Activated CD4-positive, alpha-beta T cell treated with anti-CD3 and anti-CD28 coated beads for 36 hours (primary cell): ENCODE results near the gene NCAPD3. TPM values are rescaled to one million over a fixed set of nuclear protein-coding genes. Genes with fewer than 3 reads are reported as not detected.

Experiments used
- ATAC-seq: fragments of 200-7000 bp; cut with Tn5 transposase; one replicate; pipeline ENCODE4 v1.10.0; 2021; ENCODE audit warnings: mild to moderate bottlenecking, moderate library complexity
- CTCF ChIA-PET: fragments of 350-600 bp; sonication (Branson Sonifier 250); formaldehyde crosslinking; loops from one replicate; lab custom pipeline; 2021; ENCODE audit warnings: antibody characterized with exemption; lab: Charles Lee
- POLR2A ChIA-PET: fragments of 350-600 bp; sonication (Branson Sonifier 250); formaldehyde crosslinking; loops from one replicate; lab custom pipeline; 2021; ENCODE audit warnings: antibody characterized with exemption, inconsistent platforms; lab: Charles Lee
- DNase-seq: peaks from one replicate; pipeline ENCODE4 v3.0.0-alpha.2; 2020
- H3K27ac Mint-ChIP-seq: one replicate; pipeline ENCODE4 v1.8.0; 2021; ENCODE audit warnings: mixed read lengths
- H3K27me3 Mint-ChIP-seq: one replicate; pipeline ENCODE4 v1.8.0; 2021; ENCODE audit warnings: mixed read lengths
- H3K36me3 Mint-ChIP-seq: one replicate; pipeline ENCODE4 v1.8.0; 2021; ENCODE audit warnings: low read depth, mixed read lengths
- H3K4me1 Mint-ChIP-seq: one replicate; pipeline ENCODE4 v1.8.0; 2021; ENCODE audit warnings: mixed read lengths
- H3K4me3 Mint-ChIP-seq: one replicate; pipeline ENCODE4 v1.8.0; 2021; ENCODE audit warnings: mild to moderate bottlenecking, moderate library complexity, mixed read lengths
- H3K9me3 Mint-ChIP-seq: one replicate; pipeline ENCODE4 v1.8.0; 2021; ENCODE audit warnings: low read depth, mixed read lengths
- intact Hi-C, 2 experiments: fragments of 100-400 bp; cut with DNase I in 1 of 2; cut with micrococcal nuclease in 1 of 2; formaldehyde crosslinking; loops; one replicate each; pipeline versions ENCODE4 v1.14.2 to v1.15.1; 2022 to 2024; cut with DNase I, micrococcal nuclease
- total RNA-seq, 2 experiments: library from RNA; stranded (reverse); gene quantifications; one replicate each; pipeline ENCODE4 v1.2.3, GENCODE V29; 2021

Gene NCAPD3
- total RNA-seq, 2 experiments from 2014 or later: 78.9 to 92.1 TPM

- H3K36me3 Mint-ChIP-seq: peaks cover 16% of the 10 kb centered on the region
- intact Hi-C loops: loop anchor here (1.0 to 5.0 kb wide), 6 partner anchors 23 to 307 kb away; partner anchors contain the start of genes GLB1L2 (in 2 of the 2) and VPS26B (in 2 of the 2)
- ATAC-seq: peak; percentile 18
- peak overlapping the region; percentile 90 for H3K4me3 Mint-ChIP-seq
- H3K27me3 Mint-ChIP-seq: no peaks in the 10 kb centered on the region
- CTCF ChIA-PET: interaction anchor here (0.7 to 3.8 kb wide), 6 partner anchors 8 to 28 kb away, joined by 3 to 33 read pairs (median 4); partner anchors contain the start of genes GLB1L3 and VPS26B
- peaks cover 38% of the 10 kb centered on the region for H3K4me1 Mint-ChIP-seq
- DNase-seq: peak; percentile 54
- H3K9me3 Mint-ChIP-seq: no peaks in the 10 kb centered on the region
- H3K27ac Mint-ChIP-seq: peak overlapping the region; percentile 68
- POLR2A ChIA-PET: interaction anchor here (1.0 to 2.5 kb wide), 3 partner anchors 10 to 28 kb away, joined by 3 to 14 read pairs (median 5); partner anchors contain the start of genes NCAPD3 and VPS26B
Measured at GRCh38 chr11:134252346-134253187, 28.8 kb upstream of the NCAPD3 start.

- Mint-ChIP-seq H3K27ac (no peak overlapping the region), H3K9me3 (no peaks in the 10 kb centered on the region)
- POLR2A ChIA-PET: interaction anchor here (0.9 to 1.0 kb wide), 2 partner anchors 25 to 26 kb away, joined by 3 read pairs; partner anchors contain the start of genes GLB1L3, NCAPD3 and VPS26B
Measured at GRCh38 chr11:134250675-134251074, 26.9 kb upstream of the NCAPD3 start.

GRCh38 chr11:134250246-134250645 lies 26.5 kb upstream of the NCAPD3 start:
- POLR2A ChIA-PET: no interaction called here
- H3K9me3 Mint-ChIP-seq: no peaks in the 10 kb centered on the region
- H3K27me3 Mint-ChIP-seq: no peaks in the 10 kb centered on the region
- H3K4me3 Mint-ChIP-seq: no peak overlapping the region
- ATAC-seq (no peak), DNase-seq (no peak)
- CTCF ChIA-PET: interaction anchor here (1.2 to 1.7 kb wide), 4 partner anchors 9 to 43 kb away, joined by 3 to 9 read pairs (median 4); partner anchors contain the start of gene GLB1L3
- peaks cover 17% of the 10 kb centered on the region for H3K36me3 Mint-ChIP-seq
- H3K4me1 Mint-ChIP-seq: peaks cover 34% of the 10 kb centered on the region
- H3K27ac Mint-ChIP-seq: no peak overlapping the region
- intact Hi-C loops: loop anchor here (5.0 kb wide), 2 partner anchors 43 to 82 kb away; partner anchors contain the start of gene GLB1L2 (in 1 of the 2)

More at GRCh38 chr11:134250675-134251074, 26.9 kb upstream of the NCAPD3 start:
- Mint-ChIP-seq H3K36me3 (peaks cover 17% of the 10 kb centered on the region), H3K4me3 (no peak overlapping the region), H3K27me3 (no peaks in the 10 kb centered on the region), H3K4me1 (peaks cover 38% of the 10 kb centered on the region)
- ATAC-seq (no peak), DNase-seq (no peak)
- CTCF ChIA-PET: interaction anchor here (0.6 to 2.4 kb wide), 7 partner anchors 9 to 299 kb away, joined by 3 to 14 read pairs (median 3); partner anchors contain the start of gene GLB1L3
- intact Hi-C loops: loop anchor here (5.0 kb wide), 2 partner anchors 43 to 82 kb away; partner anchors contain the start of gene GLB1L2 (in 1 of the 2)

GRCh38 chr11:134248910-134249480 lies 25.2 kb upstream of the NCAPD3 start:
- Mint-ChIP-seq H3K27me3 (no peaks in the 10 kb centered on the region), H3K4me1 (peaks cover 24% of the 10 kb centered on the region), H3K27ac (peak overlapping the region; percentile 51), H3K9me3 (no peaks in the 10 kb centered on the region), H3K4me3 (no peak overlapping the region), H3K36me3 (peaks cover 17% of the 10 kb centered on the region)
- DNase-seq (peak; percentile 45), ATAC-seq (peak; percentile 14)
- ChIA-PET POLR2A (interaction anchor here (0.6 to 1.2 kb wide), 5 partner anchors 15 to 41 kb away, joined by 3 to 7 read pairs (median 3); partner anchors contain the start of genes GLB1L3, NCAPD3 and VPS26B), CTCF (interaction anchor here (0.7 to 2.2 kb wide), 4 partner anchors 20 to 554 kb away, joined by 3 to 9 read pairs (median 4); no protein-coding TSS in a partner anchor)
- intact Hi-C loops: no loop called here

DNA sequence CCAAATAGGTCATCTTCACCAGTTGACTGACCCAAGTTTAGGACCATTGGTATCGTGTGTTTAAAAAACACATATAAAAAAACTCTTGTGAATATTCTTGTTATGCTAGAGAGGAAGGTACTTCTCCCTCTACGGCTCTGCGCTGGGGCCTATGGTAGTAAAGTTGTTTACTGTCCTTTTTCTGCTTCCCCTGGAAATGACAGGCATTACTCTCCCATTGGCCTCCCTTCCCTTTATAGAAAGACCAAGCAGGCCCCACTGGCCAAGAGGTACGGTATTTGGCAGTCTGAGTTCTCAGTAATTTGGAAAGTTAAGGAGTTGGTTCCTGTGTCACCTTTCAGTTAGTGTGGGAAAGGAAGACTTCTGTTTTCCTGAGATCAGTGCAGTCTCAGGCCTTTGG lies 22.9 kb upstream of the NCAPD3 start:
- Mint-ChIP-seq H3K27ac (peak overlapping the region; percentile 52), H3K36me3 (peaks cover 18% of the 10 kb centered on the region), H3K27me3 (no peaks in the 10 kb centered on the region), H3K4me3 (no peak overlapping the region), H3K9me3 (no peaks in the 10 kb centered on the region), H3K4me1 (peaks cover 14% of the 10 kb centered on the region)
- intact Hi-C loops: no loop called here
- CTCF ChIA-PET: no interaction called here
- ATAC-seq (no peak), DNase-seq (no peak)
- POLR2A ChIA-PET: no interaction called here

GRCh38 chr11:134246100-134246499 lies 22.3 kb upstream of the NCAPD3 start:
- H3K27me3 Mint-ChIP-seq: no peaks in the 10 kb centered on the region
- CTCF ChIA-PET: interaction anchor here (0.7 kb wide), 1 partner anchor 302 kb away, joined by 4 read pairs; no protein-coding TSS in a partner anchor
- H3K9me3 Mint-ChIP-seq: no peaks in the 10 kb centered on the region
- H3K4me1 Mint-ChIP-seq: peaks cover 12% of the 10 kb centered on the region
- no peak overlapping the region for H3K27ac Mint-ChIP-seq
- intact Hi-C loops: no loop called here
- H3K36me3 Mint-ChIP-seq: peaks cover 17% of the 10 kb centered on the region
- ATAC-seq: no peak
- no peak overlapping the region for H3K4me3 Mint-ChIP-seq
- DNase-seq: no peak
- POLR2A ChIA-PET: no interaction called here

DNA sequence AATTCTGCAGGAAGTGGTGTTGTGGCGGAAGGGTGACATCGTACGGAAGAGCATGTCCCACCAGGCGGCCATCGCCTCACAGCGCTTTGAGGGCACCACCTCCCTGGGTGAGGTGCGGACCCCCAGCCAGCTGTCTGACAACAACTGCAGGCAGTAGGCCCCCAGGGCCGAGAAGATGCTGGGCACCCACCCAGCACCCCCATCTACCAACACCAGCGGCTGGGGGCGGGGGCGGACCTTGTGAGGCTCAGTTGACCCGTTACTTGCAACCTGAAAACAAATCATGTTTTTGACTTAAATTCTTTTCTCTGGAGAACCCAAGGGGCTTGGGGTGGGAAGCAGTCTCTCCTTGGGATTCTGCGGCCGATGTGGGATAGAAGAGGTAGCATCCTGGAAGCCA lies 21.7 kb upstream of the NCAPD3 start:
- Mint-ChIP-seq H3K27me3 (no peaks in the 10 kb centered on the region), H3K4me1 (peaks cover 12% of the 10 kb centered on the region), H3K36me3 (peaks cover 15% of the 10 kb centered on the region), H3K9me3 (no peaks in the 10 kb centered on the region), H3K27ac (no peak overlapping the region), H3K4me3 (no peak overlapping the region)
- DNase-seq (no peak), ATAC-seq (no peak)
- CTCF ChIA-PET: interaction anchor here (0.7 to 2.2 kb wide), 7 partner anchors 8 to 301 kb away, joined by 3 to 8 read pairs (median 4); partner anchors contain the start of genes ACAD8 and THYN1
- intact Hi-C loops: no loop called here
- POLR2A ChIA-PET: no interaction called here

GRCh38 chr11:134244593-134244992 lies 20.8 kb upstream of the NCAPD3 start:
- CTCF ChIA-PET: interaction anchor here (0.8 to 2.2 kb wide), 10 partner anchors 9 to 76 kb away, joined by 3 to 8 read pairs (median 4); partner anchors contain the start of genes ACAD8 and THYN1
- intact Hi-C loops: no loop called here
- Mint-ChIP-seq H3K27me3 (no peaks in the 10 kb centered on the region), H3K36me3 (peaks cover 15% of the 10 kb centered on the region), H3K27ac (no peak overlapping the region), H3K9me3 (no peaks in the 10 kb centered on the region), H3K4me3 (no peak overlapping the region), H3K4me1 (peaks cover 12% of the 10 kb centered on the region)
- ATAC-seq (peak; percentile 46), DNase-seq (peak; percentile 32)
- POLR2A ChIA-PET: interaction anchor here (1.2 kb wide), 1 partner anchor 20 kb away, joined by 3 read pairs; the partner anchor contains the start of gene VPS26B

GRCh38 chr11:134243913-134244312 lies 20.1 kb upstream of the NCAPD3 start:
- ChIA-PET POLR2A (interaction anchor here (1.2 kb wide), 1 partner anchor 19 kb away, joined by 3 read pairs; the partner anchor contains the start of gene VPS26B), CTCF (interaction anchor here (0.7 to 2.2 kb wide), 9 partner anchors 10 to 75 kb away, joined by 3 to 8 read pairs (median 4); no protein-coding TSS in a partner anchor)
- intact Hi-C loops: no loop called here
- H3K27me3 Mint-ChIP-seq: no peaks in the 10 kb centered on the region
- H3K4me3 Mint-ChIP-seq: no peak overlapping the region
- H3K27ac Mint-ChIP-seq: no peak overlapping the region
- ATAC-seq (no peak), DNase-seq (no peak)
- H3K9me3 Mint-ChIP-seq: no peaks in the 10 kb centered on the region
- peaks cover 14% of the 10 kb centered on the region for H3K36me3 Mint-ChIP-seq
- H3K4me1 Mint-ChIP-seq: peaks cover 7% of the 10 kb centered on the region

DNA sequence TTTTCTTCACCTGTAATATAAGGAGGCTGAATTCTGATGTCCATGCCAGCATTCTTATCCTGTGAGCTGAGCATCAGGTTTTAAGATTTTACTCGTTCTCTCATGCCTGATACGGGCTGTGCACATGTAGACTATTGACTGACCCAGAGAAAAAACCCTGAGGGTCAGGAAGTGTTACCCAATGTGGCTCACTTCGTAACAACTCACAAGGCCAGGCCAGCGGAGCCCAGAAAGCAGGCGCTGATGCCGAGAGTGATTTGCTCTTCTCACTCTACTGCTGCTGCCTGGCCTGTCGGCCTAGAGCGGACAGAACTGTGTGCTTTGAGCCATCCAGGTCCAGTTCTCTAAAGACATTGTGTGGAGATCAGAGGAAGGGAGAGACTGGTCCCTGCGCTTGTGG lies 18.6 kb upstream of the NCAPD3 start:
- Mint-ChIP-seq H3K27ac (no peak overlapping the region), H3K9me3 (no peaks in the 10 kb centered on the region), H3K4me1 (no peaks in the 10 kb centered on the region), H3K4me3 (no peak overlapping the region), H3K36me3 (peaks cover 8% of the 10 kb centered on the region), H3K27me3 (no peaks in the 10 kb centered on the region)
- no peak for ATAC-seq
- no peak for DNase-seq
- intact Hi-C loops: no loop called here
- CTCF ChIA-PET: interaction anchor here (1.0 kb wide), 1 partner anchor 13 kb away, joined by 3 read pairs; no protein-coding TSS in a partner anchor
- POLR2A ChIA-PET: no interaction called here
